Neural progenitor cell (in vitro differentiated cells): ENCODE data around the gene ATRN. TPM values are rescaled to one million over a fixed set of nuclear protein-coding genes. Genes with fewer than 3 reads are reported as not detected.

Experiments used
- DNase-seq: peaks from one replicate; pipeline ENCODE4 v3.0.0-alpha.2; 2016; ENCODE audit warnings: low spot score
- H2AFZ ChIP-seq: fragments of 200-600 bp; sonication (generic); replicated peaks from 2 replicates; pipeline ENCODE4 v1.6.1; 2016; ENCODE audit warnings: antibody characterized with exemption
- H3F3A ChIP-seq: fragments of 200-600 bp; sonication (generic); 2 replicates; pipeline ENCODE4 v1.6.1; 2016; ENCODE audit warnings: antibody characterized with exemption, low read depth
- H3K27ac ChIP-seq: fragments of 200-600 bp; sonication (generic); 2 replicates; pipeline ENCODE4 v1.5.1; 2016; ENCODE audit warnings: mild to moderate bottlenecking
- H3K27me3 ChIP-seq: fragments of 200-600 bp; sonication (generic); 2 replicates; pipeline ENCODE4 v1.6.1; 2016; ENCODE audit warnings: mild to moderate bottlenecking, moderate library complexity
- H3K36me3 ChIP-seq: fragments of 200-600 bp; sonication (generic); 2 replicates; pipeline ENCODE4 v1.5.1; 2016
- H3K4me1 ChIP-seq: fragments of 200-600 bp; sonication (generic); 2 replicates; pipeline ENCODE4 v1.6.1; 2016; ENCODE audit warnings: mixed run types
- H3K4me2 ChIP-seq: fragments of 200-600 bp; sonication (generic); 2 replicates; pipeline ENCODE4 v1.6.1; 2016
- H3K4me3 ChIP-seq: fragments of 200-600 bp; sonication (generic); 2 replicates; pipeline ENCODE4 v1.5.1; 2016
- H3K79me2 ChIP-seq: fragments of 200-600 bp; sonication (generic); 2 replicates; pipeline ENCODE4 v1.6.1; 2016; ENCODE audit warnings: low read depth
- H3K9ac ChIP-seq: fragments of 200-600 bp; sonication (generic); 2 replicates; pipeline ENCODE4 v1.6.1; 2016
- H3K9me3 ChIP-seq: fragments of 200-600 bp; sonication (generic); 2 replicates; pipeline ENCODE4 v1.5.1; 2016; ENCODE audit warnings: low read depth
- H4K20me1 ChIP-seq: fragments of 200-600 bp; sonication (generic); 2 replicates; pipeline ENCODE4 v1.6.1; 2016; ENCODE audit warnings: low read depth
- H3K27ac Mint-ChIP-seq: 3 replicates; pipeline ENCODE4 v1.8.0; 2021; ENCODE audit warnings: mixed read lengths
- H3K27me3 Mint-ChIP-seq: 2 replicates; pipeline ENCODE4 v1.8.0; 2022; ENCODE audit warnings: low read depth, mild to moderate bottlenecking, inconsistent platforms, moderate library complexity, mixed read lengths; ENCODE audit not compliant: insufficient read depth
- H3K36me3 Mint-ChIP-seq: 3 replicates; pipeline ENCODE4 v1.8.0; 2021; ENCODE audit warnings: mixed read lengths
- H3K4me1 Mint-ChIP-seq: 3 replicates; pipeline ENCODE4 v1.8.0; 2021; ENCODE audit warnings: mixed read lengths
- H3K4me3 Mint-ChIP-seq: 3 replicates; pipeline ENCODE4 v1.8.0; 2021; ENCODE audit warnings: mild to moderate bottlenecking, moderate library complexity, mixed read lengths
- H3K9me3 Mint-ChIP-seq: 3 replicates; pipeline ENCODE4 v1.8.0; 2020; ENCODE audit warnings: mixed read lengths
- EZH2 ChIP-seq: fragments of 200-600 bp; sonication (generic); IDR thresholded peaks from 2 replicates; pipeline ENCODE4 v1.6.1; 2017; ENCODE audit warnings: antibody characterized with exemption, mild to moderate bottlenecking, moderate library complexity
- EZH2phosphoT487 ChIP-seq: fragments of 200-600 bp; sonication (generic); IDR thresholded peaks from 2 replicates; pipeline ENCODE4 v1.6.1; 2017; ENCODE audit warnings: antibody characterized with exemption
- total RNA-seq: library from RNA; depleted of rRNA; stranded (reverse); fragments of >200 nt; gene quantifications from 2 replicates; pipeline ENCODE4 v1.2.3, GENCODE V29; 2015; ENCODE audit warnings: low replicate concordance
- TF ChIP-seq, protein P1 (sequence below): fragments of 200-600 bp; sonication (generic); IDR thresholded peaks from 2 replicates; pipeline ENCODE4 v1.5.1; 2017; ENCODE audit warnings: antibody characterized with exemption, mild to moderate bottlenecking

The ATRN gene
- total RNA-seq, 1 donor from 2014 or later: 36.8 TPM

DNA sequence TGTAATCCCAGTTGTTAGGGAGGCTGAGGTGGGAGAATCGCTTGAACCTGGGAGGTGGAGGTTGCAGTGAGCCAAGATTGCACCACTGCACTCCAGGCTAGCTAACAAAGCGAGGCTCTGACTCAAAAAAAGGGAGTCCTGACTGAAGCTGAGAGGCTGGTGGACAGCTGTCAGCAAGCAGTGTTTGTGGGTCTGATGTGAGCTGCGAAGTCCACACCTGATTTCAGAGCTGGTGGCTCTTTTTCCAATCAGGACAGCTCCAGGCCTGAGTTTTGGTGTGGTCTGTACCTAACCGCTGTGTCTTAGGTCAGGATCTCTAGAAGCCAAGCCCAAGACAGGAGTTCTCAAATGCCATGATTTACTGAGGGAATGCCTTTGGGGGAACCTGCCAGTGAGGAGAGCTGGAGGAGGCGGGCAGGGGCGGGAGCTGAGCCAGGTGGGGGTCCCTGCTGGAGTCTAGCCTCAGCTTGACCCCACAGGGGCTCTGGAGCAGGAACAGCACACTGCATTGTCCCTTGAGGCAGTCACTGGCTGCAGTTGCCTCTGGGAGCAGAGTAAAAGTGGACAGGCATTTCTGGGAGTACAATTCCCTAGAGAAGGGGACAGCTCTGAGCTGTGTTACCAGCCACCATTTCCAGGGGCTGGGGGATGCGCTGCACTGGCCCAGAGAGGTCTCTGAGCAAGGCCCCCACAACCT is 187.3 kb downstream of the ATRN start:
- peaks cover 11% of the 10 kb centered on the region for H3K27me3 ChIP-seq
- H3K4me1 Mint-ChIP-seq: peaks cover 15% of the 10 kb centered on the region
- no peaks in the 10 kb centered on the region for H3K79me2 ChIP-seq
- H3K36me3 ChIP-seq: no peaks in the 10 kb centered on the region
- H3K4me3 ChIP-seq: no peak overlapping the region
- no peak overlapping the region for H3K9ac ChIP-seq
- no peak for TF ChIP-seq EZH2phosphoT487
- TF ChIP-seq, protein P1, sequence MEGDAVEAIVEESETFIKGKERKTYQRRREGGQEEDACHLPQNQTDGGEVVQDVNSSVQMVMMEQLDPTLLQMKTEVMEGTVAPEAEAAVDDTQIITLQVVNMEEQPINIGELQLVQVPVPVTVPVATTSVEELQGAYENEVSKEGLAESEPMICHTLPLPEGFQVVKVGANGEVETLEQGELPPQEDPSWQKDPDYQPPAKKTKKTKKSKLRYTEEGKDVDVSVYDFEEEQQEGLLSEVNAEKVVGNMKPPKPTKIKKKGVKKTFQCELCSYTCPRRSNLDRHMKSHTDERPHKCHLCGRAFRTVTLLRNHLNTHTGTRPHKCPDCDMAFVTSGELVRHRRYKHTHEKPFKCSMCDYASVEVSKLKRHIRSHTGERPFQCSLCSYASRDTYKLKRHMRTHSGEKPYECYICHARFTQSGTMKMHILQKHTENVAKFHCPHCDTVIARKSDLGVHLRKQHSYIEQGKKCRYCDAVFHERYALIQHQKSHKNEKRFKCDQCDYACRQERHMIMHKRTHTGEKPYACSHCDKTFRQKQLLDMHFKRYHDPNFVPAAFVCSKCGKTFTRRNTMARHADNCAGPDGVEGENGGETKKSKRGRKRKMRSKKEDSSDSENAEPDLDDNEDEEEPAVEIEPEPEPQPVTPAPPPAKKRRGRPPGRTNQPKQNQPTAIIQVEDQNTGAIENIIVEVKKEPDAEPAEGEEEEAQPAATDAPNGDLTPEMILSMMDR: no peak
- TF ChIP-seq EZH2: no peak
- H2AFZ ChIP-seq: peak overlapping the region; percentile 85
- H3K36me3 Mint-ChIP-seq: peaks cover 2% of the 10 kb centered on the region
- H4K20me1 ChIP-seq: no peaks in the 10 kb centered on the region
- no peak for DNase-seq
- H3K27ac Mint-ChIP-seq: no peak overlapping the region
- H3K27ac ChIP-seq: no peak overlapping the region
- H3K4me3 Mint-ChIP-seq: no peak overlapping the region
- H3F3A ChIP-seq: no peaks in the 10 kb centered on the region
- H3K9me3 ChIP-seq: no peaks in the 10 kb centered on the region
- H3K4me2 ChIP-seq: no peak overlapping the region
- H3K27me3 Mint-ChIP-seq: peaks cover 16% of the 10 kb centered on the region
- peaks cover 5% of the 10 kb centered on the region for H3K4me1 ChIP-seq
- peaks cover 8% of the 10 kb centered on the region for H3K9me3 Mint-ChIP-seq

DNA sequence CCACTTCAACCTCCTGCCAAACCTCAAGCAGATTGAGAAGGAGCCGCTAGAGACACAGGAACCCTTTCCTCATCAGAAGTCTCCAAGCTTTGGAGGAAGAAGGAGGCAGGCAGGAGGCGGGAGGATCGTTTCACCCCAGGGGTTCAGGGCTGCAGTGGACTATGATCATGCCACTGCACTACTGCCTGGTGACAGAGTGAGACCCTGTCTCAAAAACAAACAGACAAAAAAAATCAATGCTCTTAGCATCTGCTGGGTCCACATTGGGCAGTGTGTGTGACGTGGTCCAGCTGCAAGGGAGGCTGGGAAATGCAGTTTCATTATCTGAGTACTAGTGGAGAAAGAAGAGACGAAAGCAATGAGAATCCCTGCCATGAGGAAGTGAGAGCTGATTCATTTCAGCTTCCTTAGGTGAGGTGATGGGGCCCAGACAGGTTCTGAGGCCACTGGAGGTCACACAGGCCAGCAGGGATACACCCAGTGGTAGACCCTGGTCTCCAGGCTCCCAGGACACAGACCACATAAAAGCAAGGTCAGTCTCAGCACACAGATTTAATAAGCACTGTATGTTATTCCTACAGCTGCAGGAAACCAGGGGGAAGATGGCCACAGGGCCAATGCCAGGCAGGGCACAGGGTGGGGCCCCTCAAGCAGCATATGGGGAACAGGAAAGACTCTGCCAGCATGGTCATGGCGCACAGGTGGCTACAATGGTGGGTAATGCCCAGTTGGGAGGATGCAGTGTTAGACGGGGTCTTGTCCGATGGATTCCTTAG is 188.1 kb downstream of the ATRN start:
- H3K27me3 Mint-ChIP-seq: peaks cover 16% of the 10 kb centered on the region
- no peak overlapping the region for H3K27ac ChIP-seq
- TF ChIP-seq, protein P1: no peak
- no peak for TF ChIP-seq EZH2phosphoT487
- TF ChIP-seq EZH2: no peak
- no peaks in the 10 kb centered on the region for H3K36me3 Mint-ChIP-seq
- H3K4me3 ChIP-seq: no peak overlapping the region
- no peaks in the 10 kb centered on the region for H3K36me3 ChIP-seq
- no peak overlapping the region for H3K4me2 ChIP-seq
- H2AFZ ChIP-seq: peak overlapping the region; percentile 85
- H3K4me1 Mint-ChIP-seq: peaks cover 12% of the 10 kb centered on the region
- no peaks in the 10 kb centered on the region for H4K20me1 ChIP-seq
- peaks cover 11% of the 10 kb centered on the region for H3K27me3 ChIP-seq
- H3K9me3 Mint-ChIP-seq: peaks cover 6% of the 10 kb centered on the region
- H3K9ac ChIP-seq: no peak overlapping the region
- H3K79me2 ChIP-seq: no peaks in the 10 kb centered on the region
- H3F3A ChIP-seq: no peaks in the 10 kb centered on the region
- no peak for DNase-seq
- H3K4me1 ChIP-seq: peaks cover 5% of the 10 kb centered on the region
- H3K4me3 Mint-ChIP-seq: no peak overlapping the region
- no peak overlapping the region for H3K27ac Mint-ChIP-seq
- H3K9me3 ChIP-seq: no peaks in the 10 kb centered on the region

DNA sequence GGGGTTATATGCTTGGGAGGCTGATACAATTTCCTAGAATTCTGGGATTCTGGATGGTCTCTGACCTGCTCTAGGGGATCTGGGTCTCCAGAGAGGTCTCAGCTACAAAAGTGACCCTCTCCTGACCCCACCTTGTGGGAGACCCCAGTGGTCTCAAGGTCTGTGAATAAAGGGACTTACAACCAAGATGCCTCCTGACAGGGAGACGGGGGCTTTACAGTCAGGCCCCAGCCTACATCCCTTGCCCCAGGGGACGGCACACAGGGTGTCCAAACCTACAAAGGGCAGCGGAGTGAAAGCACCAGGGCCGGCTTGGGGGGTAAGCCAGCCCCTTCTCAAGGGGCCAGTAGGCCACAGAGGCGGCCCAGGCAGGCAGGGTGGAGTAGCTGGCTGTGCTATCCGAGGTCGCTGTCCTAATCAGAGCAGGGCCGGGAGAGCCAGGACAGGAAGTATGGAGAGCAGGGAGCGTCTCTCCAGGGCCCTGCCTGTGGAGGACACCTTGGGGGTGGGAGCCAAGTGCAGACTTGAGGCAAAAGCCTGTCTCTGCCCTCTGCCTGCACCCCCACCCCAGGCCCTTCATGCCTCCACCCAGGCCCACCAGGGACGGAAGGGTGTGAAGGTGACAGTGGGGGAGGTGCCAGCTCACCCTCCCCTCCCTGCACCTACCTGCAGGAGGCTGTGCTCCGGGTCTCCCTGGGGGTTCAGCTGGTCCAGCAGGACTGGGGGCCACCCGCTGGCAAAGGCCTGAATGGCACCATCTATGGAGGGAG is 188.9 kb downstream of the ATRN start:
- no peak overlapping the region for H2AFZ ChIP-seq
- peaks cover 11% of the 10 kb centered on the region for H3K27me3 ChIP-seq
- no peaks in the 10 kb centered on the region for H3K36me3 Mint-ChIP-seq
- no peak overlapping the region for H3K4me3 Mint-ChIP-seq
- peaks cover 4% of the 10 kb centered on the region for H3K9me3 Mint-ChIP-seq
- TF ChIP-seq EZH2phosphoT487 (no peak), EZH2 (no peak)
- TF ChIP-seq, protein P1: no peak
- H3K27ac ChIP-seq: no peak overlapping the region
- DNase-seq: no peak
- H3F3A ChIP-seq: no peaks in the 10 kb centered on the region
- H3K4me1 ChIP-seq: peaks cover 5% of the 10 kb centered on the region
- no peaks in the 10 kb centered on the region for H3K9me3 ChIP-seq
- peaks cover 12% of the 10 kb centered on the region for H3K4me1 Mint-ChIP-seq
- no peaks in the 10 kb centered on the region for H3K36me3 ChIP-seq
- no peaks in the 10 kb centered on the region for H4K20me1 ChIP-seq
- H3K27me3 Mint-ChIP-seq: peaks cover 16% of the 10 kb centered on the region
- no peaks in the 10 kb centered on the region for H3K79me2 ChIP-seq
- H3K27ac Mint-ChIP-seq: no peak overlapping the region
- no peak overlapping the region for H3K9ac ChIP-seq
- H3K4me3 ChIP-seq: no peak overlapping the region
- H3K4me2 ChIP-seq: no peak overlapping the region
